A673 (cell line): ENCODE data around the gene KDELR3.

Experiments
- CTCF ChIP-seq: fragments of 300-800, 200-600 bp; sonication (generic); conservative IDR thresholded peaks from 2 replicates; pipeline ENCODE4 v1.5.1; 2017; ENCODE audit warnings: low read depth, mild to moderate bottlenecking, antibody characterized with exemption, low read length, moderate library complexity, mixed read lengths
- EZH2 ChIP-seq: fragments of 200-600 bp; sonication (generic); IDR thresholded peaks from 2 replicates; pipeline ENCODE4 v1.6.1; 2017; ENCODE audit warnings: borderline replicate concordance, low read depth, mild to moderate bottlenecking, mixed read lengths, antibody characterized with exemption, low read length; ENCODE audit not compliant: poor library complexity, severe bottlenecking

GRCh38 chr22:38441620-38442287 is 26.1 kb upstream of the KDELR3 start:
- TF ChIP-seq CTCF (no peak), EZH2 (no peak)
